DMS153 (cell line): ENCODE data around the gene NDUFB6.
A peak's percentile ranks its signal among the peaks of the same experiment; 100 is the strongest.
"Not testable (repeated sequence)": the region's sequence is repeated elsewhere in the genome, so short reads cannot be mapped to it uniquely, and the experiment has no call there.

Experiments
- DNase-seq: peaks from one replicate; lab custom pipeline; 2025; lab: John Stamatoyannopoulos, UW

The NDUFB6 gene

GRCh38 chr9:32571969-32572899, 725 bp downstream of the NDUFB6 start:
- peak; percentile 38 for DNase-seq

GRCh38 chr9:32570262-32570661, 2.7 kb downstream of the NDUFB6 start:
- DNase-seq: no peak

- no peak for DNase-seq
These were observed 6.2 kb downstream of the NDUFB6 start for GRCh38 chr9:32566770-32567169.

- DNase-seq: no peak
These were observed 7.0 kb downstream of the NDUFB6 start for GRCh38 chr9:32565967-32566366.

GRCh38 chr9:32558408-32558934, 14.5 kb downstream of the NDUFB6 start:
- DNase-seq: no peak

- no peak for DNase-seq
These were observed 18.4 kb downstream of the NDUFB6 start for GRCh38 chr9:32554591-32554990.

- no peak for DNase-seq
These were observed 18.9 kb downstream of the NDUFB6 start for GRCh38 chr9:32554107-32554506.

GRCh38 chr9:32552172-32552872, 20.6 kb downstream of the NDUFB6 start, which contains the start of the genes SMIM27 and TOPORS:
Gene SMIM27, plus strand, starts transcription at chr9:32552327. Its CDS starts 108 bp downstream, at chr9:32552435.
Gene TOPORS, minus strand, starts transcription at chr9:32552586. Its CDS starts 150 bp downstream, at chr9:32552436.
- peak; percentile 86 for DNase-seq

- DNase-seq: peak; percentile 55
These were observed 21.5 kb downstream of the NDUFB6 start for GRCh38 chr9:32551276-32552051.

- DNase-seq: peak; percentile 92
These were observed 22.2 kb downstream of the NDUFB6 start for GRCh38 chr9:32550562-32551275.

GRCh38 chr9:32550150-32550561, 22.8 kb downstream of the NDUFB6 start:
- no peak for DNase-seq

GRCh38 chr9:32548213-32548612, 24.7 kb downstream of the NDUFB6 start:
- not testable (repeated sequence) for DNase-seq

- no peak for DNase-seq
These were observed 27.1 kb downstream of the NDUFB6 start for GRCh38 chr9:32545884-32546283.

- no peak for DNase-seq
These were observed 29.9 kb downstream of the NDUFB6 start for GRCh38 chr9:32543047-32543446.

- DNase-seq: no peak
These were observed 39.1 kb downstream of the NDUFB6 start for GRCh38 chr9:32533816-32534215.

- no peak for DNase-seq
These were observed 39.6 kb downstream of the NDUFB6 start for GRCh38 chr9:32533336-32533735.

GRCh38 chr9:32526707-32527048, 46.3 kb downstream of the NDUFB6 start:
- no peak for DNase-seq

- DNase-seq: peak; percentile 87
These were observed 46.8 kb downstream of the NDUFB6 start, which contains the start of gene RIGI for GRCh38 chr9:32526041-32526706. Gene RIGI, minus strand, starts transcription at chr9:32526196. Its CDS starts 30 bp downstream, at chr9:32526166.

GRCh38 chr9:32525709-32526030, 47.3 kb downstream of the NDUFB6 start:
- no peak for DNase-seq

- DNase-seq: peak; percentile 26
These were observed 47.9 kb downstream of the NDUFB6 start for GRCh38 chr9:32524892-32525708.
